ENCODE results near the gene NSUN2.
"Not testable (repeated sequence)": the region's sequence is repeated elsewhere in the genome, so short reads cannot be mapped to it uniquely, and the experiment has no call there.

Gene NSUN2

DNA sequence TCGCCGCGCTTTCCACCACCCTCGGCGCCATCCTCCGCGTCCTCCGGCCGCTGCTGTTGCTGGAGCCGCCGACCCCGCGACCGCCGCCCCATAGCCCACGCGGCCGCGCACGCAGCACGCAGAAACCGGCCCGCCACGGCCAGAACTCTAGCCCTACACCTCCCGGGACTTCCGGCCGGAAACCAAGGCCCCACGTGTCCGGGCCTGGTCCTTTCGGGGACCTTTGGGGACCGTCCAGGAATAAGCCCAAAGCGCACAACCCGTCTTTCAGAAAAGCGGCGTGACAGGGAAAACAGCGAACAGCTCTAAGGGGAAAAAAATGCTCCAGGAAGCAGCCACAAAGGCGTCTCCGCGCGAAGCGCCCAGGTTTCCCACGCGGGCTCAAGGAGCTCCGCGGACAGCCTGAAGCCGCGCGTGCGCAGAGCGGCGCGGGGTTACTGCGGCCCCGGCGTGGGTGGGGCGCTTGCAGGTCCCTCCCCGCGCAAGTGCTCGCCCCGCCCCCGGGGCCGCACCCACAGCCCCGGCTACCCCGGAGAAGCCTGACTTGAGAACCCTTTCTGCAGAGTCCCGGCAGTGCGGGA, at the start of gene NSUN2, which contains the start of gene SRD5A1:
Gene NSUN2, minus strand, starts transcription at position 157 of the 581 bp plus-strand sequence. Its CDS starts 65 bp downstream, at position 92.
Gene SRD5A1, plus strand, starts transcription at position 553 of the 581 bp plus-strand sequence. CDS start 137 bp downstream, outside the sequence.
- peak; percentile 88 for DNase-seq (ENCODE audit: low read depth)

DNA sequence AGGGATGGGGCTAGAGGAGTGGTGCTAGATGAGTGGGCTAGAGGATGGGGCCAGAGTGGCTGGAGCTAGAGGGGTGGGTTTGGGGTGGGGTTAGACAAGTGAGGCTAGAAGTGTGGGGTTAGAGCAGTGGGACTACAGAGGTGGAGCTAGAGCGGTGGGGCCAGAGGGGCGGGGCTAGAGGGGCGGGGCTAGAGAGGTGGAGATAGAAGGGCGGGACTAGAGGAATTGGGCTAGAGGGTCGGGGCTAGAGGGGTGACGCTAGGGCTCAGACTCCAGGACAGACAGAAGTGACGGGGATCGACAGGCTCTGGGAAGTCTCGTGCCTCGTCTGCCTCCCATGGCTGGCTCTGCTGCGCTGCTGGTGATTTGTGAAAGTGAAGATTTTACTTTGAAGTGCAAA, 49.4 kb upstream of the NSUN2 start:
- DNase-seq (ENCODE audit: low read depth), result no peak

DNA sequence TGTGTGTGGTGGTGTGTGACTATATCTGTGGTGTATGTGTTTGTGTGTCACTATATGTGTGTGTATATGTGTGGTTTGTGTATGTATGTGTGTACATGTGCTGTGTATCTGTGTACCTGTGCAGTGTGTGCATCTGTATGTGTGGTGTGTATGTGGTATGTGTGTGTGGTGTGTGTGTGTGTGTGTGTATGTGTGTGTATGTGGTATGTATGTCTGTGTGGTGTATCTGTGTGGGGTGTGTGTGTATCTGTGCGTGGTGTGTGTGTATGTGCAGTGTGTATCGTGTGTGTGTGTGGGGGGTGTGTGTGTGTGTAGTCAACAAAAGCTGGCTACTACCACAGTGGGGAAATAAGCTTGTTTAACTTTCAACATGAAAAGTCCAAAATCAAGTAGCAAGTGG, 48.8 kb upstream of the NSUN2 start:
- no peak for DNase-seq (ENCODE audit: low read depth)

DNA sequence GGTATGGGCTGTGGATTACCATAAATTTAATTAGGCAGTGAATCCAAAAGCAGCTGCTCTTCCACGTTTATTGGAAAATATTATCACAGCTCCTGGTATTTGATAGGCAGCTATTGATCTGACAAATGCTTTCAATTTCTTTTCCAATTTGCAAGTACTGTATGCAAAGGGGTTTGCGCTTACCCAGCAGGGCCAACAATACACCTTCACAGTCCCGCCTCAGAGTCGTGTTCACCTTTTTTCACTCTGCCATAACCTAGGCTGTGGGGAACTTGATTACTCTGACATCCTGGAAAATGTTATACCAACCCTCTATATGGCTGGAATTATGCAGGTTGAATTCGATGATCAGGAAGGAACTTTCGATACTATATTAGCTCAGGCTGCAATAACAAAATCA, 48.1 kb upstream of the NSUN2 start:
- no peak for DNase-seq (ENCODE audit: low read depth)

DNA sequence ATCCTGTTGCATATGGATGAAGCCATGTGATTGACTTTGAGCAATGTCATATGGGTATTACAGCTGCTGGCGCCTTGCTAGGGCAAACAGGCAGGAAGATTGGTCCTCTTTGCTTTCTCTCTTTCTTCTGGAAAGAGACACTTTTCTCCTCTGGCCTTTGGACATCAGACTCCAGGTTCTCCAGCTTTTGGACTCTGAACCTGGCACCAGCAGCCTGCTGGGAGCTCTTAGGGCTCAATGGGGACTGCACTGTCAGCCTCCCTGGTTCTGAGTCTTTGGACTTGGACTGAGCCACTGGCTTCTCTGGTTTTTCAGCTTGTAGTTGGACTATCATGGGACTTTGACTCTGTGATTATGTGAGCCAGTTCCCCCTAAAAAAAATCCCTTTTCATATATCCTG, 45.5 kb upstream of the NSUN2 start:
- DNase-seq (ENCODE audit: low read depth), result no peak

DNA sequence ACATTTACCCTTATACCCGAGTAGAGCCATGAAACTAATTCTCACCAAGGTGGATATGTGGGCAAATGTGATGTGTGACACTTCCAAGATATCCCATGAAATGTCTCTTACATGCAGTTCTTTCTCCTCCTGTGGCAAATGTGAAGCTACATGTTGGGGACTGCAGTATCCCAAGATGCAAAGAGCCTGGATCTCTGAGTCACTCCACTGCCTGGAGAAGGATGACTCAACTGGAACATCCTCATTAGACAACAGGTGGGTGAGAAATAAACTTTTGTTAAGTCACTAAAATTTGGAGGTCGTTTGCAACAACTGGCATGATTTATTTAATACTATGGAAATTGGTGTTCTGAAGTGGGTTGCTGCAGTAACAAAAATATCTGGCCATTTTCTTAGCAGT, 43.9 kb upstream of the NSUN2 start:
- no peak for DNase-seq (ENCODE audit: low read depth)

DNA sequence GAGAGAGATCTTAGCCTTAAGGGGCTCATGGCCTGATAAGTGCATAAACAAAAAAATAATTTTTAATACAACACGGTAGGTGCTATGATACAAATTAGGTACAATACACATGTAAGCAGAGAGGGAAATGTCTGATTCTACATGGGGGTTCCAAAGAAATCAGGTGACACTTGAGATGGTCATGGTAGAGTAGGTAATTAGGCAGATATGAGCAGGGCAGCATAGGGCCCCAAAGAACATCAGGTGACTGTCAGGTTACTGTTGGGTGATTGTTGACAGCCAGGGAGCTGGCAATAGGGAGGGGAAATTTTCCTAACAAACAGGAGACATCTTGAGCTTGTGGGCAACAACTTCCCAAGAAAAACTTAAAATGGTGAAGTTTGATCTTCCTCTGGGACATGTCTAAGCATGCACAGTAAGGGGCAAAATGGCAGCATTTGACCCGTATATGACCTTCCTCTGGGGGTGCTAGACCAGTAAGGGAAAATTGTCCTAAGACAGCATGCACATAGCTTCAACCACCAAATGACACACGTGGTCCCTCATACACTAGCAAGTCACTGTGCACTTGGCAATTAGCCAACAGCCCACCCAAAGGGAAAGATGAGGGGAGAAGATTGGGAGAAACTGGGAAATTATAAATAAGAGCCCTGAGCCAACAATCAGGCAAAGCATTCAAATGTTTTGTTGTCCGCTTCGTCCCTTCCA, 43.1 kb upstream of the NSUN2 start:
- DNase-seq (ENCODE audit: low read depth), result no peak

DNA sequence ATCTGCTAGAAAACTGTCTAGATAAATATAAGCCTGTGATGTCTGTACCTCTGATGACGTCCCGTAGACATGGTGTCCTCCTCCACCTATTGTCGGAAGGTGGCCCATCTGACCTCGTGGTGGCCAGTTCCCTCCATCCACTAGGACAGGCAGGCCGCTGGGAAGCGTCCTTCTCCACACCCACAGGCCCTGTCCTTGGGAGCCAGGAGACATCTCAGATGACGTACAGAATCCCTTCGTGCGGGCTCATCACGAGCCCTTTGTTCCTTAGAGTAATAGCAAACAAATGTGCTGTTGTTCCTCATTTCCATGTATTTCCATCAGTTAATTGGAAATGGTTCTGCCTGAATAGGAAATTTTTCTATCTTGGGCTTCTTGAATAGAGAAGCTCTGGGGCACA, 42.0 kb upstream of the NSUN2 start:
- no peak for DNase-seq (ENCODE audit: low read depth)

DNA sequence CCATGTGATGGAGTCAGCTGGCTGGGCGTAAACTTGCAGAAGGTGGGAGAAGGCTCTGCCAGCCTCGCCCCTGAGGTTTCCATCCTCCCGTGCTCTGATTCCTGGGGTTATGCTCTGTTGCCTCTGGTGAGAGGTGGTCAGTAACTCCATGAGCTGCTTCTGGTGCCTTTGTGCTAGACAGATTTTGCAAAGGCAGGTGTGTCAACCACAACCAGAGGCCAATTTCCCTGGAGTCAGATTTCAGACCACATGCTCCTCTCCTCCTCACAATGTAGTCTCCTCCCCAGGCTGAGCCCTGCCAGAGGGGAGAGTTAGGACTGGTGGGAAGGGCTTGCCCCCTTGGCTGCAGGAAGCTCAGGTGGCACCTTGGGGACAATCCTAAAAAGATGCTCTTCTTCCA, 41.6 kb upstream of the NSUN2 start:
- no peak for DNase-seq (ENCODE audit: low read depth)

DNA sequence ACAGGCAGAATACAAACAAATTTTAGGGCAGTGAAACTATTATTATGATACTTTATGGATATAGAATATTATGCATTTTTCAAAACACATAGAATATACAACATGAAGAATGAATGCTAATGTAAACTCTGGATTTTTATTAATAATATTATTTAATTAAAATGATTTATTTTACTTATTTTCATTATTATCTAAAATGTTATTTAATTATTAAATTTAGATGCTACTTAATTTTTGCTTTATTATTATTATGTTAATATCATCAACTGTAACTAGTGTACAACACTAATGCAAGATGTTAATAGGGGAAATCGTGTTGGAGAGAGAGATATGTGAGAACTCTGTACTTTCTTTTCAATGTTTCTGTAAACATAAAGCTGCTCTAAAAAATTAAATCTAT, 41.1 kb upstream of the NSUN2 start:
- no peak for DNase-seq (ENCODE audit: low read depth)

DNA sequence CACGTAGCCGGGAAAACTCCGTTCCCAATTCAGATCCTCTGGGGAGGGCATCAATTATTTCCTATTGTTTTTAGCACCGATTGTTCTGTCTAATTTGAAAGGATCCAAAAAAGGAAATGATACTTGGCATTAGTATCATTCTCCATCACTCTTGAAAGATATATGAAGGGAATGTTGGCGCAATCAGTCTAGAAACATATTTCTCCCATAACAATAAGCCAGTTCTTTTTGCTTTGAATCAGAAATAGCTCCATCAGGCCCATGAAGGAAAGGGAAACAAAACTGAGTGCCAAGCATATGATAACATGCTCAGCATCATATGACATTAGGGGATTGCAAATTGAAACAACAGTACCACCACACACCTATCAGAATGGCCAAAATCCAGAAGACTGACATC, 40.2 kb upstream of the NSUN2 start:
- no peak for DNase-seq (ENCODE audit: low read depth)

DNA sequence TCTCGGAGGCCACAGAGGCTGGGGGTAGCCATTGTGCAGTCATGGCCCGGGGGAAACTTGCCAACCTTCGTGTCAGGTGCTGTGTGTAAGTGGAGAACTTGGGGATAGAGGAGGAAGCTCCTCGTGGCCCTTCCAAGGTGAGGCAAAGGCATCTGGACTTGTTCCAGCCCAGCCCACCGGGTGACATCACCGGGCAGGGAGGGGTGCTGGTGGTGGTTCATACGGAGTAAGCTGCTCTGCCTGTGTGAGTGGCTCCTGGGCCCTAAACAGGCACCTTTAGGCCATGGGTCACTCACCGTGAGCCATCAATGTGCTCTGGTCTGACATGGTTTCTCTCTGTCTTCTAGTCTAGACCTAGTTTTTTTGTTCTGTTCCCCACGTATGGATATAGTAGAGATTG, 35.9 kb upstream of the NSUN2 start:
- not testable (repeated sequence) for DNase-seq (ENCODE audit: low read depth)

DNA sequence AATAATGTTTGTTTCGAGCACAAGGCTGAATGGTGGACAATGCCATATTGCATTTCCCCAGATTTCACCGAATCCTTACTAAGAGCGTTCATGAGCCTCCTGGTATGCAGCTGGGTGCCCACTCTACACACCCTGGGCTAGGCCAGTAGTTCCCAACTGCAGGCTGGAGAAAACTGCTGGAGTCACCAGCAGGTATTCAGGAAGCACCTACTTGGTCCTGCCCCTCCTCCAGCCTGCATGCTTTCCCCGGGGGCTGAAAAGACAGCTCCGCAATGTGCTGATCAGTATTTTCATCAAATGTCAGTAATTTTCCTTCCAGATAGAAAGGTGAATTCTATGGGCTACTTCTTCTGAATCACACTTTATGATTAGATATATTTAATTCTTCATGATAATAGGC, 34.8 kb upstream of the NSUN2 start:
- no peak for DNase-seq (ENCODE audit: low read depth)

DNA sequence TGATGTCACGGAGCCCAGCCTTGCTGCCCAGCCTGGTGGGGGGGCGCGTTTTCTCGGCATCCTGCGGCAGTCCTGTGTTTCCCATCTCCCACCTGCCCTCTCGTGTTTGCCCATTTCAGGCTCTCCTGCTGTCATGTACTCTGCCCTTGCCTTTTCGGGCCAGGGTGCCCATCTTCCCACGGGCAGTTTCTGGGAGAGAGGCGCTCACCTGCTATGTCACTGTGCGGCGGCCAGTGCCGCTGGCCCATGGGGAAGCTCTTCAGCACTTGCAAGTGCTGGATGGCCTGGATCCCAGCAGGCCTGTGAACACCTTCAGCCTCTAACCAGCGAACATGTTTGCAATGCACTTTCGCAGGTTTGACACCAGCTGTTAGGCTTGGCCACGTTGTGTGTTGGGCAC, 33.9 kb upstream of the NSUN2 start:
- DNase-seq (ENCODE audit: low read depth), result no peak

DNA sequence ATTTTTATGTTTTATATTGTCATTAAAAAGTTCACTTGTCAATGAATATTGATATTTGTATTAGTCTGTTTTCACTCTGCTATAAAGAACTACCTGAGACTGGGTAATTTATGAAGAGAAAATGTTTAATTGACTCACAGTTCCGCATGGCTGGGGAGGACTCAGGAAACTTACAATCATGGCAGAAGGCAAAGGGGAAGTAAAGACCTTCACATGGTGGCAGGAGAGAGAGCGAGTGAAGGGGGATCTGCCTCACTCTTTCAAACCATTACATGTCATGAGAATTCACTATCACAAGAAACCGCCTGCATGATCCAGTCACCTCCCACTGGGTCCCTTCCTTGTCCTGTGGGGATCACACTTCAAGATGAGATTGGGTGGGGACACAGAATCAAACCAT, 27.8 kb upstream of the NSUN2 start:
- no peak for DNase-seq (ENCODE audit: low read depth)

DNA sequence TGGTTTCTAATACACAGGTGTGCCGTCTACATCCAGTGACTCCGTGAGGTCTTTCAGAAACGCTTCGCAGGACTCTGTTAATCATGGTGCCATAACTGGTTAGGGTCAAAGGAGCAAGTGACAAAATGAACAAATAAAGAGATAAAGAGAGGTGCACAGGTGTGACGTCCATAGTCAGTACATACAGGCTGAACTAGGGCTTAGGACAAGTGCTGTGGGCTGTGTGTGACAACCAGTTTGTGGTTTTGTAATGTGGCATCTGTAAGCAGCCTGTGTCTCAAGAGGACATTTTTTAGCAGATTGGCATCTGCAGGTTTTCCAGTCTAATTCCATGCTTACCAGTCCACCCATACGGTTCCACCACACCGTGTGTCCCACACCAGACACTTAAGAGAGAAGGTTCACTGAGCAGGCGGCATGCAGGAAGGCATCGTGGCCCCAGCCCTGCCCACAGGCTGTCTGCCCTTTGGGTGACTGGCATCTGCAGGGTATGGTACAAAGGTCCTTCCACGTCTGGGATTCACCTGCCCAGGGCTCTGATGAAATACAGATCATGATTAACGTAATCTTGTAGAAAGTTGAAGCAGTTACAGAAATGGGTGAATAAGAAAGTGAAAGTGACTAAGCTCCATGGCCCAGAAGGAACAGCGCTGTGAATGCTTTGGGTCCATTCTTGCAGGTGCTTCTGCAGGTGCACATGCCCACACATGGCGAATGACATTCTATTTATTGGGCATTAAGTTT, 27.3 kb upstream of the NSUN2 start:
- DNase-seq (ENCODE audit: low read depth), result no peak

DNA sequence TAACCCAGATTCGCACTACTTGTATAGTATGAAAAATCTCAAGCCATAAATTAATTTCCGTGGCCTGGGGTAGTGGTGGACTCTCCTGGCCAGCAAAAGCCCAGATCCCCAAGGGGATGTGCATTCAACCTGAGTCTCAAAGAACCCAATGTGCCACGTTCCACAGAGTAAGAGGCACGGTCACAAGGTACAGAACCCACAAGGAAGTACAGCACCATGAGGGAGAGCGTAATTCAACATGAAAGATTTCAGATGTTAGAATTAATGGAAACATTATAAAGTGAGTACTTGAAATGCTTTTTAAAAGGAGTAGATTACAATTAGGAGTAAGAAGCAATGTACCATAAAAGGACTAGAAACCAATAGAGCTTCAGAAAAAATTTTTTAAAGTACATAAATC, 23.8 kb upstream of the NSUN2 start:
- DNase-seq (ENCODE audit: low read depth), result no peak

DNA sequence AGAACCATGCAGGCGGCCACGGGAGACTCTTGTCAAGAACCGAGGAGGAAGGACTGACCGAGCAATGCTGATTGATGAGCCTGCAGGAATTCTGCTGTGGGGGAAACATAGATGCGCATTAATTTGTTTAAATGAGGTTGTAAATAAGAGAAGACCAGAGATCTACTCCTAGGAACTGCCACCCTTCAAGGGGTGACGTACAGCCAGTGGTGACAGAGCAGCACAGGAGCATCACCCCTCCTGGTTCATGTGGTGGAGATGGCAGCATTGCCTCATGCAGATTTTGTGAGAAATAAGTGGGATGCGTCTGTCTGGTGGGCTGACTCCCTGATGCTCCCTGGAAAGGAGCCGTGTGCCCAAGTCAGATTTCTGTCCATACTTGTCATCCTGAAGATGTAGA, 22.6 kb upstream of the NSUN2 start:
- DNase-seq (ENCODE audit: low read depth), result no peak

DNA sequence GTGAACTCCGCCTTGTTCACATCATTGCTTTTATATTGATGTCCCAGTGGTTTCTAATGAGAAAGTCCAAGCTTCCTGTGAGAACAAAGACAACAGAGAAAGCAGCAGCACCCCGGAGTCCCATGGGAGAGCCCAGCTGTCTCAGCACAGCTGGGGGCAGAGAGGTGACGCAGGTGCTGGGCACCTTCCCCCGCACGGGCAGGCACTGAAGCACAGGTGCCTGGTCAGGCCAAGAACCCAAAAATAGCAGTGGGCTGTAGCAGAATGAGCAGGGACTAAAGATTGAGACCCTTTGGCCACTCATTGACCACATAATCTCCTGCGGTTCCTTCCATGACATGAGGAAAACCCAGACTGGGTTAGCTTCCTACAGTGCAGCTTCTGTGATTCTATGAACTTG, 19.2 kb upstream of the NSUN2 start:
- DNase-seq (ENCODE audit: low read depth), result no peak

DNA sequence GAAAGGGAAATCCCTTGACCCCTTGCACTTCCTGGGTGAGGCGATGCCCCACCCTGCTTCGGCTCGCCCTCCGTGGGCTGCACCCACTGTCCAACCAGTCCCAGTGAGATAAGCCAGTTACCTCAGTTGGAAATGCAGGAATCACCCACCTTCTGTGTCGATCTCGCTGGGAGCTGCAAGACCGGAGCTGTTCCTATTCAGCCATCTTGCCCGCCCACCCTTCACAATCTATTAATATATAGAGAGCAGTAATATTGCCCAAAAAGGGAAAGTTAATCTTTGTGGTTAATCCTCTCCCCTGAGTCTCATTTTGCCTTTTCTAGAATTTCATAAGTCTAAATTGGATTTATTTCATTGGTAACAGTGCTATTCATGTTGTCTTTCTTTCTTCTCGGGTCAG, 16.8 kb upstream of the NSUN2 start:
- no peak for DNase-seq (ENCODE audit: low read depth)

DNA sequence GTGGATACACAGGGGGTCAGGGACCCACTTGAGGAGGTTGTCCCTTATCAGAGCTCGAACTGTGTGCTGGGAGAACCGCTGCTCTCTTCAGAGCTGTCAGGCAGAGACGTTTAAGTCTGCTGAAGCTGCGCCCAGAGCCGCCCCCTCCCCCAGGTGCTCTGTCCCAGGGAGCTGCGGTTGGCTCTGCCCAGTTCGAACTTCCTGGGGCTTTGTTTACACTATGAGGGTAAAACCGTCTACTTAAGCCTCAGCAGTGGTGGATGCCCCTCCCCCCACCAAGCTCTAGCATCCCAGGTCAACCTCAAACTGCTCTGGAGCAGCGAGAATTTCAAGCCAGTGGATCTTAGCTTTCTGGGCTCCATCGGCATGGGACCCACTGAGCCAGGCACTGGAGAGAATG, 16.3 kb upstream of the NSUN2 start:
- no peak for DNase-seq (ENCODE audit: low read depth)

DNA sequence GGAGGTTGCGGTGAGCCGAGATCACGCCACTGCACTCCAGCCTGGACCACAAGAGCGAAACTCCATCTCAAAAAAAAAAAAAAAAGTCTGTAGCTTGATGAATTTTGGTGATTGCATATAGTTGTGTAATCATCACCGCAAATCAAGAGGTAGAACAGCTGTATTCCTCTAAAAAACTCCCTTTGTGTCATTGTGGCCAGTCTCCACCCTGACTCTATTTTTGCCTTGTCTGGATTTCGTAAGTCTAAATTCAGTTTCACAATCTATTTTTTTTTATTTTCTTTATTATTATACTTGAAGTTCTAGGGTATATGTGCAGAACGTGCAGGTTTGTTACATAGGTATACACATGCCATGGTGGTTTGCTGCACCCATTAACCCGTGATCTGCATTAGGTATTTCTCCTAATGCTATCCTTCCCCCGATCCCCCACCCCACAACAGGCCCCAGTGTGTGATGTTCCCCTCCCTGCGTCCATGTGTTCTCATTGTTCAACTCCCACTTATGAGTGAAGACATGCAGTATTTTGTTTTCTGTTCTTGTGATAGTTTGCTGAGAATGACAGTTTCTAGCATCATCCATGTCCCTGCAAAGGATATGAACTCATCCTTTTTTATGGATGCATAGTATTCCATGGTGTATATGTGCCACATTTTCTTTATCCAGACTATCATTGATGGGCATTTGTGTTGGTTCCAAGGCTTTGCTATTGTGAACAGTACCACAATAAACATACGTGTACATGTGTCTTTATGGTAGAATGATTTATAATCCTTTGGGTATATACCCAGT, 12.9 kb upstream of the NSUN2 start:
- not testable (repeated sequence) for DNase-seq (ENCODE audit: low read depth)
